HG03354 (cell line): ENCODE measurements around the gene ZNF107.
"Not testable (repeated sequence)": the region's sequence is repeated elsewhere in the genome, so short reads cannot be mapped to it uniquely, and the experiment has no call there.

Experiments
- ATAC-seq: cut with Tn5 transposase; IDR thresholded peaks from one replicate; pipeline ENCODE4 v1.9.1; 2021; ENCODE audit warnings: mild to moderate bottlenecking; ENCODE audit not compliant: unreplicated experiment, poor library complexity, severe bottlenecking

ZNF107 gene

GRCh38 chr7:64642046-64642445 lies 23.9 kb upstream of the ZNF107 start:
- ATAC-seq, result no peak

GRCh38 chr7:64642875-64643274 lies 23.1 kb upstream of the ZNF107 start:
- no peak for ATAC-seq

- no peak for ATAC-seq
Measured at GRCh38 chr7:64643566-64643965, 22.4 kb upstream of the ZNF107 start.

- ATAC-seq, result no peak
Measured at GRCh38 chr7:64651203-64651602, 14.7 kb upstream of the ZNF107 start.

- no peak for ATAC-seq
Measured at GRCh38 chr7:64651632-64652165, 14.2 kb upstream of the ZNF107 start.

- ATAC-seq, result no peak
Measured at GRCh38 chr7:64653721-64654401, 12.1 kb upstream of the ZNF107 start.

- no peak for ATAC-seq
Measured at GRCh38 chr7:64654796-64655548, 11.0 kb upstream of the ZNF107 start.

GRCh38 chr7:64655811-64656210 lies 10.1 kb upstream of the ZNF107 start:
- no peak for ATAC-seq

GRCh38 chr7:64656489-64656888 lies 9.4 kb upstream of the ZNF107 start:
- no peak for ATAC-seq

- ATAC-seq, result not testable (repeated sequence)
Measured at GRCh38 chr7:64662091-64662490, 3.8 kb upstream of the ZNF107 start.

- ATAC-seq, result no peak
Measured at GRCh38 chr7:64666663-64667050, 724 bp downstream of the ZNF107 start.

GRCh38 chr7:64667311-64667710 lies 1.4 kb downstream of the ZNF107 start:
- no peak for ATAC-seq

- no peak for ATAC-seq
Measured at GRCh38 chr7:64672414-64672813, 6.5 kb downstream of the ZNF107 start.

- ATAC-seq, result no peak
Measured at GRCh38 chr7:64685091-64685490, 19.2 kb downstream of the ZNF107 start.

GRCh38 chr7:64685741-64686140 lies 19.8 kb downstream of the ZNF107 start:
- no peak for ATAC-seq

GRCh38 chr7:64686493-64687184 lies 20.7 kb downstream of the ZNF107 start:
- ATAC-seq, result no peak

GRCh38 chr7:64687249-64687648 lies 21.3 kb downstream of the ZNF107 start:
- no peak for ATAC-seq

- ATAC-seq, result no peak
Measured at GRCh38 chr7:64688988-64689387, 23.1 kb downstream of the ZNF107 start.

- ATAC-seq, result no peak
Measured at GRCh38 chr7:64691831-64692230, 25.9 kb downstream of the ZNF107 start.

GRCh38 chr7:64697863-64698262 lies 31.9 kb downstream of the ZNF107 start:
- not testable (repeated sequence) for ATAC-seq
